HEK293 (cell line): ENCODE measurements around the gene CCDC24.

ENCODE experiments used
- BCL11A ChIP-seq: fragments of 450-650 bp; formaldehyde crosslinking; IDR thresholded peaks from 2 replicates; pipeline ENCODE4 v1.5.1; 2016; ENCODE audit warnings: low read depth, missing biosample characterization, missing genetic modification characterization
- KLF16 ChIP-seq: fragments of 450-650 bp; formaldehyde crosslinking; IDR thresholded peaks from 2 replicates; pipeline ENCODE4 v1.5.1; 2017; ENCODE audit warnings: missing biosample characterization, missing genetic modification characterization
- OSR2 ChIP-seq: fragments of 450-650 bp; formaldehyde crosslinking; IDR thresholded peaks from 2 replicates; pipeline ENCODE4 v1.5.1; 2016; ENCODE audit warnings: missing biosample characterization, missing genetic modification characterization
- PRDM1 ChIP-seq: fragments of 450-650 bp; formaldehyde crosslinking; IDR thresholded peaks from 2 replicates; pipeline ENCODE4; 2016; ENCODE audit warnings: missing biosample characterization, missing genetic modification characterization
- REST ChIP-seq: fragments of 450-650 bp; formaldehyde crosslinking; IDR thresholded peaks from 2 replicates; pipeline ENCODE4 v1.5.1; 2016; ENCODE audit warnings: missing biosample characterization, missing genetic modification characterization
- SCRT1 ChIP-seq: fragments of 450-650 bp; formaldehyde crosslinking; IDR thresholded peaks from 2 replicates; pipeline ENCODE4 v1.5.1; 2016; ENCODE audit warnings: missing biosample characterization, missing genetic modification characterization, borderline replicate concordance
- ZBTB21 ChIP-seq: fragments of 450-650 bp; formaldehyde crosslinking; IDR thresholded peaks from 2 replicates; pipeline ENCODE4 v1.5.1; 2017; ENCODE audit warnings: missing biosample characterization, missing genetic modification characterization
- ZNF274 ChIP-seq, 2 experiments: fragments of 200-500 bp in 1 of 2; fragments of 450-650 bp in 1 of 2; sonication (Bioruptor generic) in 1 of 2; formaldehyde crosslinking in 1 of 2; IDR thresholded peaks; 2 replicates each; pipeline versions ENCODE4 v1.5.1 to v1.6.1; 2014 to 2016; ENCODE audit warnings: borderline replicate concordance in 1 of 2, inconsistent platforms in 1 of 2, low read length in 1 of 2, missing biosample characterization in 1 of 2, missing genetic modification characterization in 1 of 2
- ZNF302 ChIP-seq: fragments of 450-650 bp; formaldehyde crosslinking; IDR thresholded peaks from 2 replicates; pipeline ENCODE4 v1.5.1; 2016; ENCODE audit warnings: missing biosample characterization, missing genetic modification characterization, low read depth
- ZNF416 ChIP-seq: fragments of 450-650 bp; formaldehyde crosslinking; IDR thresholded peaks from 2 replicates; pipeline ENCODE4 v1.5.1; 2016; ENCODE audit warnings: missing biosample characterization, missing genetic modification characterization
- ZNF677 ChIP-seq: fragments of 450-650 bp; IDR thresholded peaks from 2 replicates; pipeline ENCODE4 v1.5.0; 2018; ENCODE audit warnings: missing biosample characterization, mild to moderate bottlenecking, missing genetic modification characterization, moderate library complexity
- ZNF701 ChIP-seq: fragments of 450-650 bp; formaldehyde crosslinking; IDR thresholded peaks from 2 replicates; pipeline ENCODE4 v1.5.1; 2016; ENCODE audit warnings: missing biosample characterization, missing genetic modification characterization
- TF ChIP-seq, protein P1 (sequence below): fragments of 450-650 bp; formaldehyde crosslinking; IDR thresholded peaks from 2 replicates; pipeline ENCODE4 v1.5.1; 2016; ENCODE audit warnings: missing biosample characterization, missing genetic modification characterization

DNA sequence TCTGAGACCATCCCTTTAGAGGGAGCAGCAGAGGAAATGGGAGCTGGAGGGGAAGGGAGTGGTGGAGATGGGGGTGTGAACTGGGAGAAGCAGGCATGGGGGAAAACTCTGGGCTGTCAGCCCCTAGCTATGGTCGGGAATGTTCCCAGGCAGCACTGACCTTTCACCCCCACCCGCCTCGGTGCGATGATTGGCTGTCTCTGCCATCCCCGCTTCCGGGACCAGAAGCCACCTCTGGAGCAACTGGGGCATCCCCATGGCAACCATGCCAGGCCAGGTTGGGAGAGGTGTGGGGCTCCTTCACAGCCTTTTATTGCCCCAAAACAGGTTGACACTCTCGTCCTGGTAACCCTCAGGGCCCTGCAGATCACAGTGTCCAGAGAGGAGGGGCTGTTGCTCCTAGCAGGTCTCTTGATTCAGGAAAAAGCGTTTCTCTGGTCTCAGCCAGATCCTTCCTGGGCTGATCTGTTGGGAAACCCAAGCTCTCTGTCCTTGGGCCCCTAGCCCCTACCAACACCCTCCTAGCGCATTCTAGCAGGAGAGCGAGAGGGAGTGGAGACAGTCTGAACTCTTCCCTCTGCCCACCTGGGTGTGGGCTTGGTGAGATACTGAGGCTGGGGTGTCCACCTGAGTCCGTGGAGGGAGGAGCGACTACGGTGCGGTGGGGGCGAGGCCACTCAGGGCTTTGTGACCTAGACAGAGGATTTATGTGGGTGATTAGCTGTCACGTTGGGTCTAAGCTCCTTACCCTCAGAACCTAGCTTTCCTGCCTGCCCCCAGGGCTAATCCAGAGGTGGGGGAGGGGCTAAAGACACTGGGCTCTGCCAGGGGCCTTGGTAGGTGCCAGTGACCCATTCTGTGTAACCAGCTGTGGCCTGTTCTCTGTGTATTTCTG lies 52.0 kb downstream of the CCDC24 start:
- TF ChIP-seq, protein P1, sequence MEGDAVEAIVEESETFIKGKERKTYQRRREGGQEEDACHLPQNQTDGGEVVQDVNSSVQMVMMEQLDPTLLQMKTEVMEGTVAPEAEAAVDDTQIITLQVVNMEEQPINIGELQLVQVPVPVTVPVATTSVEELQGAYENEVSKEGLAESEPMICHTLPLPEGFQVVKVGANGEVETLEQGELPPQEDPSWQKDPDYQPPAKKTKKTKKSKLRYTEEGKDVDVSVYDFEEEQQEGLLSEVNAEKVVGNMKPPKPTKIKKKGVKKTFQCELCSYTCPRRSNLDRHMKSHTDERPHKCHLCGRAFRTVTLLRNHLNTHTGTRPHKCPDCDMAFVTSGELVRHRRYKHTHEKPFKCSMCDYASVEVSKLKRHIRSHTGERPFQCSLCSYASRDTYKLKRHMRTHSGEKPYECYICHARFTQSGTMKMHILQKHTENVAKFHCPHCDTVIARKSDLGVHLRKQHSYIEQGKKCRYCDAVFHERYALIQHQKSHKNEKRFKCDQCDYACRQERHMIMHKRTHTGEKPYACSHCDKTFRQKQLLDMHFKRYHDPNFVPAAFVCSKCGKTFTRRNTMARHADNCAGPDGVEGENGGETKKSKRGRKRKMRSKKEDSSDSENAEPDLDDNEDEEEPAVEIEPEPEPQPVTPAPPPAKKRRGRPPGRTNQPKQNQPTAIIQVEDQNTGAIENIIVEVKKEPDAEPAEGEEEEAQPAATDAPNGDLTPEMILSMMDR (tag by site-specific recombination): no peak
- TF ChIP-seq PRDM1 (tag by site-specific recombination) (no peak), ZBTB21 (tag by site-specific recombination) (no peak), REST (no peak), KLF16 (tag by site-specific recombination) (no peak), ZNF677 (tag by site-specific recombination) (no peak), BCL11A (tag by site-specific recombination) (no peak), ZNF274 (IDR thresholded peaks at IDR 0.05; ENCODE audit: low read length) (no peak), ZNF274 (tag by site-specific recombination; IDR thresholded peaks at IDR 0.05; ENCODE audit: borderline replicate concordance) (no peak), ZNF302 (tag by site-specific recombination) (no peak), SCRT1 (tag by site-specific recombination) (no peak), OSR2 (tag by site-specific recombination) (no peak), ZNF701 (tag by site-specific recombination) (no peak), ZNF416 (tag by site-specific recombination) (no peak)
